ENCODE measurements around the gene STK32C.

STK32C gene

GRCh38 chr10:132308587-132309470 lies 1.1 kb upstream of the STK32C start:
- peak; percentile 11 for DNase-seq (ENCODE audit: low spot score)
- in situ Hi-C loops (cut with MboI; ENCODE audit: low pct_unique_long_range_greater_than_20kb, low sequenced_read_pairs, unreplicated experiment): no loop called here
- TF ChIP-seq, protein P1, sequence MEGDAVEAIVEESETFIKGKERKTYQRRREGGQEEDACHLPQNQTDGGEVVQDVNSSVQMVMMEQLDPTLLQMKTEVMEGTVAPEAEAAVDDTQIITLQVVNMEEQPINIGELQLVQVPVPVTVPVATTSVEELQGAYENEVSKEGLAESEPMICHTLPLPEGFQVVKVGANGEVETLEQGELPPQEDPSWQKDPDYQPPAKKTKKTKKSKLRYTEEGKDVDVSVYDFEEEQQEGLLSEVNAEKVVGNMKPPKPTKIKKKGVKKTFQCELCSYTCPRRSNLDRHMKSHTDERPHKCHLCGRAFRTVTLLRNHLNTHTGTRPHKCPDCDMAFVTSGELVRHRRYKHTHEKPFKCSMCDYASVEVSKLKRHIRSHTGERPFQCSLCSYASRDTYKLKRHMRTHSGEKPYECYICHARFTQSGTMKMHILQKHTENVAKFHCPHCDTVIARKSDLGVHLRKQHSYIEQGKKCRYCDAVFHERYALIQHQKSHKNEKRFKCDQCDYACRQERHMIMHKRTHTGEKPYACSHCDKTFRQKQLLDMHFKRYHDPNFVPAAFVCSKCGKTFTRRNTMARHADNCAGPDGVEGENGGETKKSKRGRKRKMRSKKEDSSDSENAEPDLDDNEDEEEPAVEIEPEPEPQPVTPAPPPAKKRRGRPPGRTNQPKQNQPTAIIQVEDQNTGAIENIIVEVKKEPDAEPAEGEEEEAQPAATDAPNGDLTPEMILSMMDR (IDR thresholded peaks at IDR 0.05; ENCODE audit: extremely low read depth, insufficient read depth, missing control alignments): no peak

GRCh38 chr10:132306864-132307751 lies 642 bp downstream of the STK32C start:
- TF ChIP-seq, protein P1 (IDR thresholded peaks at IDR 0.05; ENCODE audit: extremely low read depth, insufficient read depth, missing control alignments): no peak
- in situ Hi-C loops (cut with MboI; ENCODE audit: low pct_unique_long_range_greater_than_20kb, low sequenced_read_pairs, unreplicated experiment): no loop called here
- peak; percentile 60 for DNase-seq (ENCODE audit: low spot score)

- TF ChIP-seq, protein P1 (IDR thresholded peaks at IDR 0.05; ENCODE audit: extremely low read depth, insufficient read depth, missing control alignments): no peak
- in situ Hi-C loops (cut with MboI; ENCODE audit: low pct_unique_long_range_greater_than_20kb, low sequenced_read_pairs, unreplicated experiment): no loop called here
- DNase-seq (ENCODE audit: low spot score): no peak
These were observed 1.4 kb downstream of the STK32C start for GRCh38 chr10:132306343-132306685.

DNA sequence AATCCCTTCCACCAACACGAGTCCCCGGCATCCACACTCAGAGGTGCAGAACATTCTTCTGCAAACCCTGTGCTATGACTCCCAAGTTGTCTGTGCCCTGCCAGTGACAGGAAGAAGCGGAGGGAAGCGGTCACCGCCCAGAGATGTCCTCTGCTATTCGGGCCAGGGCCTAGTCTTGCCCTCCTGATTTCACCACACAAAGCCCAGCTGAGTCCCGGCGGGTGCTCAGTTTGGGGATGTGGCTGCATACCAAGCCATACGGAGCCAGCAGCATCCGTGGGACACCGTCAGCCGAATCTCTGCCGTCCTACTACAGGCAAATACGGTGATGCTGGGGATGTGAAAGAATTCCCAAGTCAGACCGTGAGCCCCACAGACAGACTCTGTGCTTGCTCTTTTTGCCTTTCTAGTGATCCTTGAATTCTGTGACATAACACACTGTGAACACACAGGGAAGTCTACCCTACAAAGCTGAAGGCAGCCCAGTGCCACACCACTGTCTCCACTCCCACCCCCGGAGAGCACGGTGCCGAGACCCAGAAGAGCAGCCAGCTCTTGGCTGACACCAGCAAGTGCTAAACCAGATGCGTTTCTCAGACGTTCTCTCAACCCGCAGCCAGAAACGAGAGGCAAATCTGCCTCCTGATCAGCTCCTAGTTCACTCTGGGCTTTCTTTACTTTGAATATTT lies 2.0 kb downstream of the STK32C start:
- TF ChIP-seq, protein P1 (IDR thresholded peaks at IDR 0.05; ENCODE audit: extremely low read depth, insufficient read depth, missing control alignments): no peak
- in situ Hi-C loops (cut with MboI; ENCODE audit: low pct_unique_long_range_greater_than_20kb, low sequenced_read_pairs, unreplicated experiment): no loop called here
- no peak for DNase-seq (ENCODE audit: low spot score)

DNA sequence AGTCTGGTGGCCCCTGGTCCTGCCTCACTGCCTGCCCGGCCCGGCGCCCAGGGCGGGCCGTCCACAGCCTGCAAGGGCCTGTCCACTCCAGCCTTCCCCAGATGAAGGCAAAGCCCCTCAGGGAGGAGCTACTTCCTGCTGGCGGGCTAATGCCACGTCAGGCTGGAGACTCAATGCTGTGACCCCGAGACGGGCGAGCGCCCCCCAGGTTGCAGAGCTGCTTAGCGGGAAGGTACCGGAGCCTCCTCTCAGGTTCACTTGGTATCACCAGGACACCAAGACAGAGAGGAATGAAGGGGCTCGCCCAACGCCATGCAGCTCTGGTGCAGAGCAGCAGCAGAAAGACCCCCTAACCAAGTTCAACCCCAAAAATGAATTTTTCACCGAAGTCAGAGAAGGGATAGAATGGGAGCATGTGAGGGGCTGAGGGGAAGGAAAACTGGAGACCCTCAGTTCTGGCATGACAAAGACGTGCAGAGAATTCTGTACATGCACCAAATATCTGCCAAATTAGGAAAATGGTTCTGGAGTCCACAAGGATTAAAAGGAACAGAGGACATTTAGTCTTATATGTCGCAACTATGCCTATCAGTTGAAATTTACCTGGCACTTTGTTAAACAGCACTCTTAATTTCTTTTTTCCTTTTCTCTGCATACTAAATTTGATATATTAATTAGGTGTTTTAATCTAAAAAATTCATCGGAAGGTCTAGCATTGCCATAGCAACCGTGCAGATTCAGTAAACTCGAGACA lies 2.8 kb downstream of the STK32C start:
- DNase-seq (ENCODE audit: low spot score): no peak
- TF ChIP-seq, protein P1 (IDR thresholded peaks at IDR 0.05; ENCODE audit: extremely low read depth, insufficient read depth, missing control alignments): no peak
- in situ Hi-C loops (cut with MboI; ENCODE audit: low pct_unique_long_range_greater_than_20kb, low sequenced_read_pairs, unreplicated experiment): no loop called here

All from GM13977 (cell line).